DMS153 (cell line): ENCODE measurements around the gene ARID5B.
A peak's percentile ranks its signal among the peaks of the same experiment; 100 is the strongest.
"Not testable (repeated sequence)": the region's sequence is repeated elsewhere in the genome, so short reads cannot be mapped to it uniquely, and the experiment has no call there.

Experiments used
- DNase-seq: peaks from one replicate; lab custom pipeline; 2025; lab: John Stamatoyannopoulos, UW

Gene ARID5B

DNA sequence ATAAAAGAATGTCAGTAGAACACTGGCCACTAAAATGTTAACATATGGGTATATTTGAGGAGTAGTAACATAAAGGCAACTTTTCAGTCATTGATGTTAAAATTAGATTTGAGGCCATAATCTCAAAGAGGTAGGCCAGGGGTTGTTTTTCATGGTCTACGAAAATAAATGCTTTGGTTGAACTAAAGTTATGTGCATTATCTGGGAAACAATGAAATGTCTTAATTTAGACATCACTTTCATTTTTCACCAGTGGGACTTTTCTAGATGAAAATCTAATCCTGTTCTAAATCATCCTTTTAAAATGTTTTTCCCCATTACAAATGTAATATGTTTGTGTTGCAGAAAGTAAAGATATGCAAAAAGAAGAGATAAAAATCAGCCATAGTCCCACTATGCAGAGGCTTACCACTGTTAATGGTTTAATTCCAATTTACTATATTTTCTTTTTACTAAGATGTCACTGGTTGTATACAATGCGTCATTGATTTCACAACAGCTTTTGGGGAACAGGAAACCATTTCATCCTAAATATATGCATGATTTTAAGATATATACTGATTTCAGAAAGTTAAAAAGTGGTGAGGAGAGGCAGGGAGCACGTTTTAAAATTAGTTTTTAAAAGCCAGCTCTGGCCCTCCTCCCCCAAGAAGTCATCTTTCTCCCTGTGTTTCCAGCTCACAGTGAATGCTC lies 64.3 kb downstream of the ARID5B start:
- DNase-seq, result no peak

DNA sequence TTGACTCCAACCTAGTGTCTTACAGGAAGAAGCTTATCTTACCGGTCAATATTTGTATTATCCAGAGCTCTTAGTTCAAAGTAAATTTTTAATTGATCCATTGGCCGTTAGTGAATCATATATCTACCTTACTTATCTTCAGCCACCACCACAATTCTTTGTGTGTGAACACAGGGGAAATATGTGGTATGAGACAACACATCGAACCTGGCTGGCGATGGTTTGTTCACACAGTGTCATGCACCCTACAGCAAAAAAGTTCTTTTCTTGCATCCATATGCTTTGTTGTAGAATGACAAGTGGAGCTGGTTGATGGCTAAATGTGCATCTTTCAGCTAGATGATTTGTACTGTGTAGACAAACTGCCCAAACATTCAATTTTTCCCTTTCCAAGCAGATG lies 65.8 kb downstream of the ARID5B start:
- DNase-seq, result no peak

DNA sequence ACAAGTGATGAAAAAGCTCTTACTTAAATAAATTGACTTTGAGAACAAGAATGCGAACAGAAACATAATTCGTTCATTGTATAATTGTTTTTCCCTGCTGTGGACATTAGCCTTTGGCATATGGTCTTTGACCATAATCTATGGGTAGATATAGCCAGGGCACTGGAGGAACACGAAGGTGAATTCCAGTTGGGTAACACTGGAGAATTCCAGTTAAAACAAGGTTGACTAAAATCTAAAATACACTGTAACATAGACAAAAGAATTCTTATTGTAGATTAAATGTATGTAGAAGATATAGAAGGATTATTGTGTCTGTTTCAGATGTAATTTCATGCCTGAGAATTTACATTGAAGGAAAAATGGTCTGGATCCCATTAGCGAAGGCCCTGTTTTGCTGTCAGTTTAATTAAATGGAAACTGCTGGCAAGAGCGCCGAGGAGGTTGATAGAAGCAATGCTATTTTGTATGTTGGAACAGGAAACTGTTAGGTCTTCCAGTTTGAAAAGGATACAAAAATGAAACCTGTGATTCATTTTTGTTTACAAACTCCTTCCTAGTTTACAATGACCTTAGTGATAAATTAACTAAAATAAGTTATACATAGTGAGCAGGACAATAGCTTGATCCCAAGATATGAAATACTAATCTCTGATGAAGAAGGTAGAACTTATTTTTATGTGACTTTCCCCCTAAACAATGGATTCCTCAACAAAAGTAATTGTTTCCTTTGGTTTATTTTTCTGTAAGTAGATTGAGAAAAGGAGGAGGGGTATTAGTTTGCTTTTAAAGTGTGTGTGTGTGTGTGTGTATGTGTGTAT lies 68.9 kb downstream of the ARID5B start:
- no peak for DNase-seq

GRCh38 chr10:61971003-61971325 lies 69.5 kb downstream of the ARID5B start:
- no peak for DNase-seq

DNA sequence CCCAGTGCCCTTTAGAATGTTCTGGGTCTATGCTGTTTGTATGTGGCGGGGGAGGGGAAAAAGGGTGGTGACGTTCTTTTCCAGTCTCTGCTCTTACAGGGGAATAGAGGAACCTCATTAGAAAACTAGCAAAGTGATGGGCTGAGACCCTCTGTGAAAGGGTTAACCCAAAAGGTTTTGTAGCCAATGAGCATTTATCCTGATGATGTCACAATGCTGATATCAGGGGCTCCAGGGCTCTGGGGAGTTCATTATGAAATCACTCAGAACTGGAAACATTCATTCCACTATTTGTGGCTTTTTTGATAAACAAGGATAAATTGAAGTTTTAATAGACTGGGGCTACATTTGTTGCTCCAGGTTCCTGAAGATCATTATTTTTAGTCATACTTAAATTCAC lies 71.7 kb downstream of the ARID5B start:
- no peak for DNase-seq

- DNase-seq, result no peak
These were observed 72.4 kb downstream of the ARID5B start for GRCh38 chr10:61973906-61974305.

- DNase-seq, result peak; percentile 37
These were observed 73.3 kb downstream of the ARID5B start for GRCh38 chr10:61974601-61975390.

DNA sequence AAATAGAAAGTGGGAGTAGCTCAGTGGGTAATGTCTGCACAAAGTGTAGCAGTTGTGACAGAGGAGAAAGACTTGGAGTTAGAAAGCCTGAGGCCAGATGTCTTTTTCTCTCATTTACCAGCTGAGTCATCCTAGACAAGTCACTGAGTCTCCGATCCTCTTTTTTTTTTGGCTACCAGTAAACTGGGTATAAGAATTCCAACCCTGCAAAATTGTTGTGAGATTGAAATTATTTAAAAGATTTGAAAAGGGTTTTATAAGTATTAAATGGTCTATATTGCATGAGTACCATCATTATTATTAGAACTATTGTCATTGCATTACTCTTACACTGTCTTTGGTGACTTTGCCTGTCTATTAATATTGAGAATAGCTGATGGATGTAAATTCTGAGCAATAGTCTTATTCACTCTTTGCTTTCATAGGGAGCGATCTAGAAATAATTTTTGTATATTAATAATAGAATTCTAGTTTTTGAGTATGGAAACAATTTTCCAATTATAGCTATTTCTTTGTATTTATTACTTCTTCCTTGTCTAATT lies 74.0 kb downstream of the ARID5B start:
- DNase-seq, result no peak

GRCh38 chr10:61976951-61977721 lies 75.6 kb downstream of the ARID5B start:
- not testable (repeated sequence) for DNase-seq

DNA sequence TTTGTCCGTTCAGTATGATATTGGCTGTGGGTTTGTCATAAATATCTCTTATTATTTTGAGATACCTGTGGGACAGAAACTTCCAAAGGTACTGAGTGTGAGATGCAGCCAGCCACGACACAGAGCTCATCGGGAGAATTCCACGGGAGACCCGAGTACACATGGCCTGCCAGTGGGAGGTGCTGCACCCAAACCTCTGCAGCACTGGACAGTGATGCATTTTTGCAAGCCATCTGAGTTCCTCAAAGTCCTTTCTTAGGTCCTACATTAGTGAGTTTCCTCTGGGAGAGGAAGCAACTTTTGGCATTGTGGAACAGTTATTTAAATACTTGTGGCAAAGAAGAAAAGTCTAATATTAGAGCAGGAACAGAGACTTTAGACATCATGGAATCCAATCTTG lies 77.5 kb downstream of the ARID5B start:
- DNase-seq, result no peak

DNA sequence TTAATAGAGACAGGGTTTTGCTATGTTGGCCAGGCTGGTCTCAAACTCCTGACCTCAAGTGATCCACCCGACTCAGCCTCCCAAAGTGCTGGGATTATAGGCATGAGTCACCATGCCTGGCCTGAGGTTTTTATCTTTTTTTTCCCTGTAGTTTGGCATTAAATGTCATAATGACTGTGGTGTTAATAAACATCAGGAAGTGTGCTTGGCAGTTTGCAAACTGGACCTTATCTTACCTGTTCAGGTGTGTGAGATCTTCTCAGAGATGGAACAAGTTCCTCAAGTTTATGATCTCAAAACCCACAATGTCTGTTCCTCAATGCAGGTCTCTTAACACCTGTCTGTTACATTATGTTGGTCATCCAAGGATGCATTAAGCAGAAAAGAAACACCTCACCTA lies 80.0 kb downstream of the ARID5B start:
- DNase-seq, result no peak

DNA sequence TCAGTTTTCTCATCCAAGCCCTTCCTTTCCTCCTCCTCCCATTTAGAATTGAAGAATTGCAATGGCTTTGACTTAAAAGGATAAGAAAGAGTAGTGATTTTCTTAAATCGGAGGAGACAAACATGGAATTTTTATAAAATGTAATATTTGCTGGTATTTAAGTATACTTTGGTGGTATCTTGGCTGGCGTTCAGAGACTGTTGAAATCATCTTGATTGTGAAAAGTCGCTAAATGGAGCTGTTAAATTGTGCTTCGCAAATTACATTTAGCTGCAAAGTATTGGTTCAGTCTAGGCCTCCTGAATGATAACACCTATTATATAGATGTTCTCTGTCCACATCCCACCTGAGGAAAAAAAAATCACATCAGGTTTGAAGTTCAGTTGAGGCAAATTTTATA lies 81.8 kb downstream of the ARID5B start:
- no peak for DNase-seq

DNA sequence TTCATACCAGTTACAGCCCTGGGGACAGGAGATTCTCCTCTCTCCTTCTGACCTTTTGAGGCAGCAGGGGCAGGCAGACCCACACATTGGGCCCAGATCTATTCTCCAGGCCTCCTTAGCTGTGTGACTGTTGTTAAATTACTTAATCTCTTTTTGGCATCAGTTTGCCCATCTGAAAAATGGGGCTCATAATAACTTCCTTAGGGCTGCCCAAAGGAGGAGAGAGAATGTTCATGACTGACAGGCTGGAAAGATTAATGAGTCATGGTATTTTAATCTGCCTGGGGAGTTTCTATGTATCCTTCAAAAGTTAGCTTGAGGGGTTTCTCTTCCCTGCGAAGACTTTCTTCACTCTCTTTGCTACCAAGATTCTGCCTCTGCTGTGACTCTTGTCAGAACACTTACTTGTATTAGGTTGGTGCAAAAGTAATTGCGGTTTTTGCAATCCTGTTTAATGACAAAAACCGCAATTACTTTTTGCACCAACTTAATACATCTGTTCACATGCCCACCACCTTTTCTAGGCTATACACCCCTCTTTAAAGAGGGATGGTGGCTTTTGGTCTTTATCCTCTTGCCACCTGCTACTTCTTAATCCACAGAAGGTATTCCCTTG lies 83.4 kb downstream of the ARID5B start:
- no peak for DNase-seq

GRCh38 chr10:61985715-61986114 lies 84.2 kb downstream of the ARID5B start:
- no peak for DNase-seq

DNA sequence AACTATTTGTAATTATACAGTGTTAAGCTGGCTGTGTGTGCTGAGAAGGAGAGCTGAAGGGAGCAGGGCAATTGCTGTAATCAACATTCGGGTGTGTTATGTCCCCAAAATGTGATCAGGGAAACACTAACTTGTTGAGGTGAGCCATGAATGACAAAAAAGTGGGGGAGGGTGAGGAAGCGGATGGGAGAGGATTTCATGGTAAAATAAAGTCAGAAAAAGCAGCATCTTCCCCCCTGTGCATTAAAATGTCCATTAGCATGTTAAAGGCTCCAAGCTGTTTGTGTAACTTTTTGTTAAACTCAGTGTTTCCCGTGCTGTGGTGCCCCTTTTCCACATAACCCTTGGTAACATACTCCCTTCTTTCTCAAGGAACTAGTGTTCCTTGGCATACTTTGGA lies 84.9 kb downstream of the ARID5B start:
- DNase-seq, result no peak

DNA sequence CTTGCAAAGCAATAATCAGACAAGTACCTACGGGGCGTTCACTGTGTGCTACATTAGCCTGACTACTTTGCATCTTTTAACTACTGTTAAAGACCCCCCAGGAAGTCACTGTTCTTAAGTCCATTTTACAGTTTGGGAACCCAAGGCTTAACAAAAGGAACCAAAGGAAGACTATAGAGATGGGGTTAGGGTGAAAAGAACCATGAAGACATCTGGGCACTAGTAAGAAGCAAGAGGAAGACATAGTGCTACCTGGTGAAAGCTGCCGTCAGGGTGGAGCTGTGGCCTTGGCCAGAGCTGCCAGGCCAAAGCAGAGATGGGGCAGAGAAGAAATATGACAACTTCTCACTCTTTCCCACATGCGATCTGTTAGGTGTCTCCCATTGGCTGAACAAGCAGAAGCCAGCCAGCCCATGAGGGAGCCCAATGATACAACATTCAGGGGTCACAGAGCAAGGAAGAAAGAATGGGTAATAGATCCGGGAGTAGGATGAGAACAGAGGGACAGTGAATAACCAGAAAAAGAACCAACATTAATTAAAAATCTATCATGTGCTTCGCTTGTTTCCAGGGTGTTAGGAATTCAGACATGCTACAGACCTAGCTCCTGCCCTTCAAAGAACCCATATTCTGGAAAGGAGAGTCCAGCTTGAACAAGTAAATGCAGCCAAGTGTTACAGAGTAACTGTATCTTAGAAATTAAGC lies 85.4 kb downstream of the ARID5B start:
- no peak for DNase-seq

DNA sequence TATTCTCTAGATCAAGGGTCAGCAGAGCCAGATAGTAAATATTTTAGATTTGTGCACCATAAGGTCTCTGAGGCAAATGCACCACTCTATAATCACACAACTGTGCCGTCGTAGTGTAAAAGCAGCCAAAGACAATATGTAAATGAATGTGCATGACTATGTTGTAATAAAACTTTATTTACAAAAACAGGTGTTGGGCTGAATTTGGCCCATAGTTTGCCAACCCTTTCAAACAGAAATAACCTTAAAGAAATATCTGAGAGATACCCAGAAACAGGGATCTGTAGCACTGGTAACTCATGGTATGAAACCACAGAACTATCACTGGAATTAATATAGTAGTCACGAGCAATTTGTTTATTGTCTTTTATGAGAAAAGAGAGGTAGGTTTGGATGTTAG lies 86.0 kb downstream of the ARID5B start:
- DNase-seq, result no peak

GRCh38 chr10:61987951-61988379 lies 86.5 kb downstream of the ARID5B start:
- no peak for DNase-seq

DNA sequence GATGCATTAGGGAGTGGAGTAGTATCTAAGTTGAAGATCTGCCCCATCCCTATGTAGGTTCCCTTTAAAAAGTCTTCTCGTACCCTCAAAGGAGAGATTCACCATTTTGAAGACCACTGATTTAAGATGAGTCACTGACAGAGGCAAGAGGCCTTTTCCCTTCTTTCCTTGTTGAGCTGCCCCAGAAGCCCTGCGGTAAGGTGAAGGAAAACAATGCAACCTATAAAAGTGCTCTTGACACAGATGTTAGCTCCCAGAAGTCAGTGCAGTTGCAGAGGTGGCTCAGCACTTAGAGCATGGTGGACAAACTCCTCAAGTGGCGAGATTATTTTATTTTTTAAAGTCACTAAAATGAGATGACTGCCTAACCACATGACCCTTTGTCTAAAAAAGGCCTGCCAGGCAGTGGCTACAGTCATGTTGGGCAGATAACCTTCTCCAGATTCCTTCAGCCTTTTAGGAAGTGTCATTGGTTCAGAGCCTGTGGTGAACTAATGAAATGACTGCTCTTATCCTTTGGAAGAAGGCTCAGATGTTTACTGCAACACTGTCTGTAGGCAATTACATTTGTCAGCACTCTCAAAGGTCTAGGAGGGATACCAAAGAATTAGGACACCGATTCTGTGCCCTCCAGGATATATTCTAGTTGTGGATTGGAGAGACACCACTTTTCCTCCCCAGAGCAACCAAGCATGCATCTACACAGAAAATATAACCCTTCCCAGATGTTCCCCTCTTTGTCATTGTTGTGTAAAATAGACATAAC lies 88.7 kb downstream of the ARID5B start:
- no peak for DNase-seq

DNA sequence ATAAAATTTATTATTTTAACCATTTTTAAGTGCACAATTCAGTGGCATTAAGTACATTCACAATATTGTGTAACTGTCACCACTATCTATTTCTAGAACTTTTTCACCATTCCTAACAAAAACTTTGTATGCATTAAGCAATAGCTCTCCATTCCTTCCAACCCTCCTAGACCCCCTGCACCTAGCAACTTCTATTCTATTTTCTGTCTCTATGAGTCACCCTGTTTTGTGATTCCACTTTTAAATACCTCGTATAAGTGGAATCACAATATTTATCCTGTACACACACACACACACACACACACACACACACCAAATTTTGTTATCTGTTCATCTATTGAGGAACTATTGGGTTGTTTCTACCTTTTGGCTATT lies 89.2 kb downstream of the ARID5B start:
- DNase-seq, result no peak
